NCI-H2227 (cell line): ENCODE measurements around the gene SYT6.
A peak's percentile ranks its signal among the peaks of the same experiment; 100 is the strongest.

Experiments
- DNase-seq: peaks from one replicate; lab custom pipeline; 2025; ENCODE audit not compliant: unreplicated experiment; lab: John Stamatoyannopoulos, UW

The SYT6 gene

GRCh38 chr1:114094363-114094634, 59.4 kb downstream of the SYT6 start:
- no peak for DNase-seq

GRCh38 chr1:114093624-114094362, 59.9 kb downstream of the SYT6 start:
- DNase-seq = no peak

- peak; percentile 57 for DNase-seq
Observed at GRCh38 chr1:114092186-114093062, 61.2 kb downstream of the SYT6 start.

GRCh38 chr1:114091711-114092110, 62.0 kb downstream of the SYT6 start:
- no peak for DNase-seq

GRCh38 chr1:114090738-114091505, 62.7 kb downstream of the SYT6 start:
- no peak for DNase-seq

- no peak for DNase-seq
Observed at GRCh38 chr1:114089502-114090138, 64.0 kb downstream of the SYT6 start.

GRCh38 chr1:114088392-114089299, 65.0 kb downstream of the SYT6 start:
- DNase-seq = no peak

GRCh38 chr1:114087495-114087894, 66.2 kb downstream of the SYT6 start:
- no peak for DNase-seq

GRCh38 chr1:114086601-114087368, 66.9 kb downstream of the SYT6 start:
- DNase-seq = no peak

- no peak for DNase-seq
Observed at GRCh38 chr1:114082867-114083585, 70.6 kb downstream of the SYT6 start.

GRCh38 chr1:114082304-114082630, 71.4 kb downstream of the SYT6 start:
- DNase-seq = no peak

GRCh38 chr1:114081437-114082303, 72.0 kb downstream of the SYT6 start:
- DNase-seq = no peak

- DNase-seq = no peak
Observed at GRCh38 chr1:114080511-114081436, 72.9 kb downstream of the SYT6 start.

GRCh38 chr1:114079596-114080190, 74.0 kb downstream of the SYT6 start:
- no peak for DNase-seq

GRCh38 chr1:114078116-114078515, 75.6 kb downstream of the SYT6 start:
- DNase-seq = no peak

GRCh38 chr1:114077188-114077587, 76.5 kb downstream of the SYT6 start:
- no peak for DNase-seq

GRCh38 chr1:114076308-114076707, 77.4 kb downstream of the SYT6 start:
- no peak for DNase-seq
